Dedifferentiated amniotic fluid mesenchymal stem cell (primary cell): ENCODE data around the gene GCGR.
"Not testable (repeated sequence)": the region's sequence is repeated elsewhere in the genome, so short reads cannot be mapped to it uniquely, and the experiment has no call there.

ENCODE experiments used
- DNase-seq: peaks from one replicate; pipeline ENCODE4 v3.0.0-alpha.2; 2016; ENCODE audit errors: extremely low spot score

The GCGR gene

DNA sequence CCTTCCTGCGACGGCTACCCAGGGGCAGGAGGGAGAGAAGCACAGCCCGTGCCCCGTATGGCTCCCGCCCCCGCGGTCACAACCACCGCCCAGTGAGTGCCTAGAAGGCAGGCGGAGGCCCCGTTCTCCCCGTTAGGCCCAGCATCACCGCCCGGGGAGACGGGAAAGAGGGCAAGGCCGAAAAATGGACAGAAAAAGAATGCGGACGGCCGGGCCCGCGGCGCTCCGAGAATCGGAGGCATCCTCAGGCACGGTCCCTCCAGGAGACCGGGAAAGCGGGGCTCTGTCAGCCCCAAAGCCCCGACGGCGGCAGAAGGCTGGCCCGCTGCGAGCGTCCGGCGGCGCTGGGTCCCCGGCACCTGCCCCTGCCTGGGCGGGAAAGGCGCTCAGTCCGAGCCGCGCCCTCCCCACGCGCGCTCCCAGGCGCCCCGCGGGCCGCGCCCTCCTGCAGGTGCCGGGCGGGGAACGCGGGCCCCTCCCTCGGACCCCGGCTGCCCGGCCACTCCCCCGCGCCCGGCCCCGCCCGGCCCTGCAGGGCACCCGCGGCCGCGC lies 28.7 kb downstream of the GCGR start:
- DNase-seq = no peak

GRCh38 chr17:81833160-81833920 lies 29.4 kb downstream of the GCGR start, which contains the start of gene MCRIP1:
Gene MCRIP1 (minus strand): TSS chr17:81833291. CDS start chr17:81824506, 8,785 bp downstream.
- DNase-seq = peak; percentile 91

DNA sequence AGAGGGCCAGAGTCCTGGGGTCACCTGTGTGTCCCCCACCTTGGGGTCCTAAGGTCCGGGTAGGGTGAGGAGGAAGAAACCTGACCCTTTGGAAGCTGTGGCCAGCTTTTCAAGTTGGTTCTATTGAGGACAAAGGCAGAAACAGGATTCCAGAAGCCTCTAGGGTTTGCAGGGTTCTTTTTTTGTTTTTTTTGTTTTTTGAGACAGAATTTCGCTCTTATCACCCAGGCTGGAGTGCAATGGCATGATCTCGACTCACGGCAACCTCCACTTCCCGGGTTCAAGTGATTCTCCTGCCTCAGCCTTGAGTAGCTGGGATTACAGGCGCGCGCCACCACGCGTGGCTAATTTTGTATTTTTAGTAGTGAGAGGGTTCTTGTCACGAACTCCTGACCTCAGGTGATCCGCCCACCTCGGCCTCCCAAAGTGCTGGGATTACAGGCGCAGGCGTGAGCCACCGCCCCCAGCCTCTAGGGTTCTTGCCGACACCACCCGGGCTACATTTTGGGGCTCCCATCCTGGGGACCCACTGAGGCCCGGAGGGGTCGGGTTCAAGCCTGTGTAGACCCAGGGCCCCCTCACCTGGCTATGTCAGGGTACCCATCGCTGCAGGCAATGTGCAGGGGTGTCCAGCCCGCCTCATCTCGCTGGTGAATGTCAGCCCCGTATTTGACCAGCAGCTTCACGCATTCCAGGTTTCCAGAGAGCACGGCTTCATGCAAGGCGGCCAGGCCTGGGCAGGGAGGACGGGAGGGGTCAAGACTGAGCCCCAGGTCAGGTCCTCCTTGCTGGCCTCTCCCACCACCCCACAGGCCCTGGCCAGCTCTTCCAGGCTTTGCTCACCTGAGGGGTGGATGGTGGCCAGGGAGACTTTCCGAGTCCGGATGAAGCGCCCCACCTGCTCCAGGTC lies 30.2 kb downstream of the GCGR start:
- DNase-seq = no peak

DNA sequence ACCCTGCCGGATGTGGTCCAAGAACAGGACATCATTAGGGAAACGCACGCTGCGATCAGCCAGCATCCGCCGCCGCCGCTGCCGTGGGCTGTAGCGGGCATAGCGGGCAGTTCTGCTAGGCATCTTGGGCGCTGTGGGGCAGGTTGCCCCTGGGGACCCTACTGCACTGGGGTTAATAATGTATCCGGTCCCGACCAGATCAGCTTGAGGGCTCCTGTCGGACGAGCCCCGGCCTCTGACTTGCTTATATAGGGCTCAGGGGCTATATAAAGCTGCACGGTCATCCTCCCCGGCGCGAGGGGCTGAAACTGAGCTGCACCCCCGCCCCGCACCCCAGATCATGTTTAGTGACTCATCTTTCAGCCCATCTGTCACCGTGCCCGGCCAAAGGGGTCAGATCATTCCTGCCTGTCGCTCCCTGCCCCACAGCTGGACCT lies 30.9 kb downstream of the GCGR start, which contains the start of gene PPP1R27:
PPP1R27 (minus strand) TSS at position 220 of the 437 bp plus-strand sequence; CDS start at position 123, 97 bp downstream.
- DNase-seq = no peak

GRCh38 chr17:81837641-81838040 lies 33.7 kb downstream of the GCGR start:
- no peak for DNase-seq

DNA sequence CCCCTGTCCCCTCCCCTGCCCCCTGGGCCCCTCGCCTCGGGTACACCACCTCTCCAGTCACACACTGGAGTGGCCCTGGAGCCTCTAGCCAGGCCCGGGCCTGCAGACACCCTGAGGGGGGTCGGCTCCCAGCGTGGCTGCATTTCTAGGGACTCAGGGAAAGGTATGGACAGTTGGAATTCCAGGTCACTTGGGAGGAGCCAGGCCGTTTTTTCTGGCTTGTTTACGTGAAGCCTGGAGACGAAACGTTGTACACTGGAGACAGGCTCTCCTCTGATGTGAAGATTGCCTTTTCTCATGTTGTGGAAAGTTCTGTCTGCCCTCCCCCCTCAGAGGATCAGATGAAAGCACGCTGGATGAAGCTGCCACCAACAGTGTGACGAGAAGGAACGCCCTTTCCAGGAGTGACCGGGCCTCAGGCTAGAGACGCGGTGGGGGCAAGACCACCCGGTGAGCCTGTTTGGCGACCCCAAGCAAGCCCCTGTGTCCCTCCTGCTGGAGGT lies 34.9 kb downstream of the GCGR start:
- no peak for DNase-seq

DNA sequence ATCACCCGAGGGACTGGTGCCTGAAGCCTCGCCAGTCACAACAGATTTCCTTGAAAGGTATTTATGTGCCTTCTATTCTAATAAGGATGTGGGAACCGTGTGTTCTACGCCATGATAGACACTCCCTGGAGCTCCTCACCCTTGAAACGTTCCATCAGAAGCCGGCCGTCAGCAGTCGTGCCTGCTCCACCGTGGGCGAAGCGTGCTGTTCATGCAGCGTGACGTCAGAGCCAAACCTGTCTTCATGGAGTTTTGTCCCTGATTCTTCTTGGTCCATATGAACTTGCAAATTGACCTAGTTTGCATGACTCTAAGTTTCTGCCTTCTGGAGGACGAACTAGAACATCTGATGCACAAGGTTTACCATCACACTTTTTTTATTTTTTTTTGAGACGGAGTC lies 35.4 kb downstream of the GCGR start:
- DNase-seq = no peak

- DNase-seq = not testable (repeated sequence)
These were observed 36.1 kb downstream of the GCGR start for GRCh38 chr17:81840059-81840458.

DNA sequence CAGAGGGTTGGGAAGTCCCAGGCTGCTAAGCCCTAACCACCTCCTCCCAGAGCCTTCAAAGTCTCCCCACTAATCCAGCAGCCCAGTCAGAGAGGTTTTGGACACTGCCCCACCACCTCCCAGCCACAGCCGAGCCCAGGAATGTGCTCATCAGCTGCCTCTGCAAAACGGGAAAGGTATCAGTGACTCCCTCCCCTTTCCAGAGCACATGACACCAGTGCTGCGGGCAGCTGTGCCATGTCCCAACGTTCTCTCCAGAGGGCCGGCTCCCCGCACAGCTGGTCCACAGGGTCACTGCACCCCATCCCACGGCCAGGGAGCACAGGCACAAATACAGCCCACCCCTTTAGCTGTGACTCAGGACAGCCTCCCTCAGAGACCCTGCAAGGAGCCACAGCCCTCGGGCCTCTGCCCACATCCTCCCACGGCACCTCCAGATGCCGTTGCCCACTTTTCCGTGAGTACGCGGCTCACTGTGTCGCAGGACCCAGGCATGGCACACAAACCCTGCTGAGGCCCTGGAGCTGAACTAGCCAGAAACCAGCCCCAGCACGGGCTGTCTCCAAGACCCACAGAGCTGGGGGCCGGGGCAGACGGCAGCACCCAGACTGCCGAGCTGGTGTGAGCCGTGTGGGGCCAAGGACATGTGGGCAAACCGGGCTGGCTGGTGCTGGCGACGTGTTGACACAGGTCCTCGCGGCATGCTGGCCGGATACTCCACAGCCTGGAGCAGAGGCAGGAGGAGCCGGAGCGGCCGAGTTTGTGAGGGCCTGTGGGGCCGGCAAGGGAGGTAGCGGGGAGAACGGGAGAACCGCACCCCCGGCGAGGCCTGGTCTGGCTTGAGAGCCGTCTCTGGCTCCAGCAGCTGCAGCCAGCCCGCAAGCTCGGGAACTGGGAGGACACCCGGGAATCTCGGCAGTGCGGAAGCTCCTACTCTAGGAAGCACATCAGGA lies 37.2 kb downstream of the GCGR start:
- no peak for DNase-seq

GRCh38 chr17:81841866-81842265 lies 37.9 kb downstream of the GCGR start:
- no peak for DNase-seq

GRCh38 chr17:81842378-81842724 lies 38.4 kb downstream of the GCGR start:
- DNase-seq = no peak

DNA sequence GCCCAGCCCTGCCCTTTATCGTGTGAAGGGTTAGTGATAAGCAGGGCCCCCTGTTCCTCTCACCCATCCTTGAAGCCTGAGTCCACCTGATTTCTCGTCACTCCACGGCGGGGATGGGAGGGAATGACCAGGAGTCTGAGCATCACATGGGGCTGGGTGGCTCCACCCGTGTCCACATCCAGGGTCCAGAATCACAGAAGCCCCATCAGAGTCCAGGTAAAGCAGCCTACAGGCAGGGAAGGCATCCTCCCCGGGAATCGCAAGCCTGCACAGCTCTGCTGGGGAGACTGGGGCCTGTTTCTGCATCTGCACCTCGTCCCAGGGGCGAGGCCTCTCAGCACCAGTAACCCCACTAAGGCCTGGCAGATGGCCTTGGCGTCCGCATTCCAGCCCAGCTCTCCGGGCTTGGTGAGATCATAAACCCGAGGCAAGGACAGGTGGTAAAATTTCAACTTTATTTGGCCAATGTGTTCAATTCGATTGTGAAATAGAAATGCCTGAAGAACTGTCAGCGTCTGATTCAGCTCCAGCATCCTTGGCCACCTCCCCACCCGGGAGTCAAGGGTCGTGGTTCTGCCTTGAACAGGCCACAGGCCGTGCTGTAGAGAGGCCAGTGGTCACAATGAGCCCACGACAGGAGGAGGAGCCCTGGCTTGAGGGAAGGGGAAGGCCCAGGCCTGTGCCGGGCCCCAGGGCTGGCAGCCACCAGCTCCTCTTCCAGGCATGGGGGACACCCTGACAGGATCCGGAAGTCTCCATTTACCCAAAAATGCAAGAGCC lies 39.0 kb downstream of the GCGR start:
- DNase-seq = no peak

DNA sequence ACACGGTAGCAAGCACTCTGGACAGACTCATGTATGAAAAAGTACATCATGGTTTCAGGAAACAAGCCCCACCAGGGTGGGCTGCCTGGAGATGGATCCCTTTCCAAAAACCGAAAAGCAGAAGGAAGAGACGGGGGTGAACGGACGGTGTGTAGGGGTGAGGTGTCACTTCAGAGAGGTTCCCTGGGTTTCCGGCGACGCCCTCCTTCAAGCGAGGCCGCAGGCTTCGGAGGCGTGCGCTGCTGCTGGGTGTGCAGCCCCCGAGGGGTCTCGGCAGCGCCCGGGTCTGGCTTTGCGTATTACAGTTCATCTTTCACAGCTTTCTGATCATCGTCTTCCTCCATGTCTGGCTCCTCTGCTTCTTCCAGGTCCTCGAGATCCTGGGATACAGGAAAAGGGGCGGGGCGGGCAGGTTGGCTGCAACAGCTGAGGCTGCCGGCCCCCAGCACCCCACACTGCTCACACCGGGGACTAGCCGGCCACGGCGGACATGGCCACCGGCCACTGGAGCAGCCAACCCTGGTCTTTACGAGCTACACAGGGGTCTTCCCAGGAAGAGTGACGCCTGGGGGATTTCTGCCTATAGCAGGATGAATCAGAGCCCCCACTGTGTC lies 39.9 kb downstream of the GCGR start:
- no peak for DNase-seq

GRCh38 chr17:81844327-81844851 lies 40.4 kb downstream of the GCGR start:
- DNase-seq = no peak

DNA sequence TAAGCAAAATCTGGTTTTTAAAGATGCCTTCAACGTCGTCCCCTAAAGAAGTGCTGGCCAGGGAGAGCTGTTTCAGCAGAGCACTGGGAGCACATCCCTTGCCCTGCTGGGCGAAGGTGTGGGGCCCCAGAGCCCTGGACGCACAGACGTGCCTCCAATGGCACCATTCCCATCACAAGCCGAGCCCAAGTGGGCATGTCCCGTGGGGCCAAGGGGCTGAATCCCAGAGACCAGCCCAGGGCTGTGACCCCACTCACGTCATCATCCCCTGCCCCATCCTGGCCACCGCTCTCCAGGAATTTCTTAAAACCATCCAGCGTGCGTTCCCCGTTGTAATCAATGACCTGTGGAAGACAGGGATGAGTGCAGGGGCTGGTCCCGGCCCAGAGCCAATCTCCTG lies 40.9 kb downstream of the GCGR start:
- DNase-seq = no peak

DNA sequence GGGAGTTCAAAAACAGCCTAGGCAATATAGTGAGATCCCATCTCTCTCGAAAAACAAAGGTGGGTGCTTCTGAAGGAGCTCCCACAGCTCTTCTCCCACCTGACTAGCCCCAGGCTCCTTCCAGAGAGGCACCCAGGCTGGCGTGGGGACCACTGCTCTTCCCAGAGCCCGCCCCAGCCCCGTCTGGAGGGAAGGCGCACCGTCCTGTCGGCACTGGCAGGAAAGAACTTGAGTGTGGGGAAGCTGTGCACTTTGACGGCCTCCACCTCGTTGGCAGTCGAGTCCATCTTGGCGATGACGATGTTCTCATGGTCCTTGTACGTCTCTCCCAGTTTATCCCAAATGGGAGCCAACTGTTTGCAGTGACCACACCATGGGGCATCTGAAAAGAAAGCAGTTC lies 41.4 kb downstream of the GCGR start:
- DNase-seq = no peak

- DNase-seq = no peak
These were observed 42.2 kb downstream of the GCGR start for GRCh38 chr17:81845881-81846742.
